HCT116 (cell line): ENCODE results near the gene MAML3. TPM values are rescaled to one million over a fixed set of nuclear protein-coding genes. Genes with fewer than 3 reads are reported as not detected.

Experiments used
- ATAC-seq: fragments of 200-7000 bp; cut with Tn5 transposase; 2 replicates; pipeline ENCODE4 v1.9.1; 2020; ENCODE audit warnings: mild to moderate bottlenecking, moderate library complexity
- BruUV-seq: library from RNA; stranded (reverse); fragments of 400-500 nt; replicated peaks from 2 replicates; lab custom pipeline; 2021; lab: Mats Ljungman, UMichigan
- CTCF ChIA-PET: fragments of 300-600 bp; sonication (Branson Sonifier 250); formaldehyde crosslinking; loops from one replicate; lab custom pipeline; 2021; ENCODE audit warnings: antibody characterized with exemption; lab: Charles Lee
- POLR2A ChIA-PET: fragments of 300-600, 350-600 bp; sonication (Branson Sonifier 250); formaldehyde crosslinking; loops from one replicate; lab custom pipeline; 2021; ENCODE audit warnings: antibody characterized with exemption; lab: Charles Lee
- RAD21 ChIA-PET, 2 experiments: fragments of 300-600 bp; sonication (Branson Sonifier 250); formaldehyde crosslinking; loops; one replicate each; lab custom pipeline; 2023; ENCODE audit warnings: low total read pairs in 2 of 2; ENCODE audit not compliant: uncharacterized antibody in 2 of 2, unreplicated experiment in 2 of 2, low non-redundant PET in 1 of 2; lab: Charles Lee
- DNase-seq: peaks from one replicate; pipeline ENCODE4 v3.0.0-alpha.2; 2010; ENCODE audit warnings: low read depth, low spot score
- H2AFZ ChIP-seq: fragments of 200-600 bp; shearing (Covaris generic), sonication (generic); 2 replicates; pipeline ENCODE4 v1.6.1; 2017; ENCODE audit warnings: low read depth, mixed run types, mixed read lengths, antibody characterized with exemption, low read length; ENCODE audit not compliant: poor library complexity, severe bottlenecking
- H3K27ac ChIP-seq: 2 replicates; pipeline ENCODE4 v1.5.1; 2012; ENCODE audit warnings: low read depth, low read length
- H3K27me3 ChIP-seq: fragments of 200-600 bp; sonication (generic); 2 replicates; pipeline ENCODE4 v1.6.1; 2016; ENCODE audit warnings: mixed run types, low read length, mixed read lengths; ENCODE audit not compliant: insufficient read depth
- H3K36me3 ChIP-seq, 2 experiments: fragments of 200-500 bp in 1 of 2; fragments of 200-600 bp in 1 of 2; sonication (Bioruptor generic) in 1 of 2; sonication (generic) in 1 of 2; 2 replicates each; pipeline versions ENCODE4 v1.5.1 to v1.6.1; 2014 to 2016; ENCODE audit warnings: low read length in 2 of 2, inconsistent platforms in 1 of 2, mixed read lengths in 1 of 2, mixed run types in 1 of 2; ENCODE audit not compliant: insufficient read depth in 2 of 2, control insufficient read depth in 1 of 2
- H3K4me1 ChIP-seq, 2 experiments: fragments of 200-600 bp in 1 of 2; sonication (generic) in 1 of 2; 2 replicates each; pipeline versions ENCODE4 v1.5.1 to v1.6.1; 2012 to 2017; ENCODE audit warnings: low read length in 2 of 2, inconsistent platforms in 1 of 2, mild to moderate bottlenecking in 1 of 2, mixed read lengths in 1 of 2, mixed run types in 1 of 2, moderate library complexity in 1 of 2; ENCODE audit not compliant: insufficient read depth in 2 of 2, control insufficient read depth in 1 of 2
- H3K4me2 ChIP-seq: fragments of 200-600 bp; sonication (generic); 2 replicates; pipeline ENCODE4 v1.6.1; 2017; ENCODE audit warnings: mixed run types, low read length, mixed read lengths
- H3K4me3 ChIP-seq, 2 experiments: fragments of 200-600 bp in 1 of 2; sonication (generic) in 1 of 2; replicated peaks in 1 of 2; 2 replicates each; pipeline ENCODE4 v1.5.1; 2011 to 2016; ENCODE audit warnings: low read length in 2 of 2, control low read depth in 1 of 2, low read depth in 1 of 2, mild to moderate bottlenecking in 1 of 2, mixed read lengths in 1 of 2, mixed run types in 1 of 2
- H3K79me2 ChIP-seq: fragments of 200-600 bp; sonication (generic); 2 replicates; pipeline ENCODE4 v1.6.1; 2017; ENCODE audit warnings: mild to moderate bottlenecking, mixed run types, low read length, moderate library complexity, mixed read lengths; ENCODE audit not compliant: insufficient read depth
- H3K9ac ChIP-seq: fragments of 200-600 bp; sonication (generic); 2 replicates; pipeline ENCODE4 v1.6.1; 2016; ENCODE audit warnings: low read length, mixed read lengths
- H3K9me2 ChIP-seq: fragments of 200-600 bp; sonication (generic), shearing (Covaris generic); 2 replicates; pipeline ENCODE4 v1.6.1; 2017; ENCODE audit warnings: mixed run types, mild to moderate bottlenecking, moderate library complexity; ENCODE audit not compliant: insufficient read depth
- H3K9me3 ChIP-seq, 2 experiments: fragments of 200-500 bp in 1 of 2; fragments of 200-600 bp in 1 of 2; sonication (Bioruptor generic) in 1 of 2; sonication (generic) in 1 of 2; 2 replicates each; pipeline ENCODE4 v1.6.1; 2014 to 2017; ENCODE audit warnings: low read length in 2 of 2, mixed read lengths in 2 of 2, inconsistent platforms in 1 of 2, low read depth in 1 of 2, mild to moderate bottlenecking in 1 of 2, mixed run types in 1 of 2, moderate library complexity in 1 of 2; ENCODE audit not compliant: control insufficient read depth in 1 of 2, insufficient read depth in 1 of 2
- H4K20me1 ChIP-seq: fragments of 200-600 bp; sonication (generic), shearing (Covaris generic); 2 replicates; pipeline ENCODE4 v1.6.1; 2017; ENCODE audit warnings: mixed run types, mild to moderate bottlenecking, moderate library complexity; ENCODE audit not compliant: insufficient read depth
- ATF3 ChIP-seq: IDR thresholded peaks from 2 replicates; pipeline ENCODE4 v1.6.1; 2012
- CEBPB ChIP-seq: IDR thresholded peaks from 2 replicates; pipeline ENCODE4 v1.6.1; 2012; ENCODE audit warnings: low read depth
- CTCF ChIP-seq, 3 experiments: fragments of 200-600 bp in 1 of 3; sonication (generic) in 1 of 3; IDR thresholded peaks in 2 of 3; conservative IDR thresholded peaks in 1 of 3; 2 replicates each; pipeline ENCODE4 v1.5.1; 2012 to 2017; ENCODE audit warnings: low read depth in 2 of 3, low read length in 2 of 3, antibody characterized with exemption in 1 of 3, borderline replicate concordance in 1 of 3, control low read depth in 1 of 3, mild to moderate bottlenecking in 1 of 3, mixed read lengths in 1 of 3, mixed run types in 1 of 3, moderate library complexity in 1 of 3; ENCODE audit not compliant: insufficient read depth in 1 of 3
- EGR1 ChIP-seq: IDR thresholded peaks from 2 replicates; pipeline ENCODE4 v1.6.1; 2012; ENCODE audit warnings: low read depth
- ELF1 ChIP-seq: IDR thresholded peaks from 2 replicates; pipeline ENCODE4 v1.6.1; 2012; ENCODE audit warnings: low read depth, borderline replicate concordance
- EZH2phosphoT487 ChIP-seq: fragments of 200-600 bp; IDR thresholded peaks from 2 replicates; pipeline ENCODE4 v1.6.1; 2018; ENCODE audit warnings: antibody characterized with exemption, borderline replicate concordance
- JUND ChIP-seq: IDR thresholded peaks from 2 replicates; pipeline ENCODE4 v1.6.1; 2012
- MAX ChIP-seq: IDR thresholded peaks from 2 replicates; pipeline ENCODE4 v1.6.1; 2012
- POLR2A ChIP-seq: IDR thresholded peaks from 2 replicates; pipeline ENCODE4 v1.7.0; 2011; ENCODE audit warnings: borderline replicate concordance; ENCODE audit not compliant: insufficient read depth, insufficient read length; ENCODE audit errors: extremely low read depth
- POLR2AphosphoS5 ChIP-seq: IDR thresholded peaks from 2 replicates; pipeline ENCODE4 v1.6.1; 2011; ENCODE audit warnings: mild to moderate bottlenecking, low read depth, low read length, moderate library complexity
- REST ChIP-seq: IDR thresholded peaks from 2 replicates; pipeline ENCODE4 v1.6.1; 2012; ENCODE audit warnings: low read depth
- SRF ChIP-seq: IDR thresholded peaks from 2 replicates; pipeline ENCODE4 v1.6.1; 2012; ENCODE audit warnings: low read depth
- TCF7L2 ChIP-seq: IDR thresholded peaks from 2 replicates; pipeline ENCODE4 v1.7.0; 2011; ENCODE audit warnings: borderline replicate concordance, inconsistent platforms; ENCODE audit not compliant: insufficient read depth, insufficient read length; ENCODE audit errors: extremely low read depth
- YY1 ChIP-seq: IDR thresholded peaks from 2 replicates; pipeline ENCODE4 v1.6.1; 2011; ENCODE audit warnings: low read length, low read depth, moderate library complexity, mild to moderate bottlenecking; ENCODE audit not compliant: insufficient replicate concordance; ENCODE audit errors: extremely low read depth
- intact Hi-C: fragments of 100-400 bp; cut with micrococcal nuclease; formaldehyde crosslinking; loops from 2 replicates; pipeline ENCODE4 v1.10.0; 2022
- total RNA-seq: library from RNA; stranded (reverse); gene quantifications from one replicate; pipeline ENCODE4 v1.2.1, GENCODE V29; 2021; ENCODE audit not compliant: unreplicated experiment

The MAML3 gene
- total RNA-seq, 1 experiment from 2014 or later, result 3.1 TPM

- no peaks in the 10 kb centered on the region for H3K9me2 ChIP-seq
- ChIA-PET RAD21 (no interaction called here), CTCF (no interaction called here), POLR2A (interaction anchor here (0.6 kb wide), 1 partner anchor 156 kb away, joined by 3 read pairs; no protein-coding TSS in a partner anchor)
- TF ChIP-seq CEBPB, result no peak
- TF ChIP-seq JUND, result no peak
- TF ChIP-seq YY1, result no peak
- TF ChIP-seq POLR2A, result no peak
- H3K9me3 ChIP-seq, result no peaks in the 10 kb centered on the region
- H4K20me1 ChIP-seq, result no peaks in the 10 kb centered on the region
- no peaks in the 10 kb centered on the region for H3K79me2 ChIP-seq
- no peak overlapping the region for H3K27ac ChIP-seq
- H3K9ac ChIP-seq, result no peak overlapping the region
- no peak for ATAC-seq
- no peaks in the 10 kb centered on the region for H3K36me3 ChIP-seq
- no peak for DNase-seq
- H3K27me3 ChIP-seq, result no peaks in the 10 kb centered on the region
- no peaks in the 10 kb centered on the region for H3K4me1 ChIP-seq
- no peak overlapping the region for H2AFZ ChIP-seq
- intact Hi-C loops, result no loop called here
- H3K4me2 ChIP-seq, result no peak overlapping the region
- H3K4me3 ChIP-seq, result no peak overlapping the region
- no TSS peak for BruUV-seq
These were observed 273.1 kb downstream of the MAML3 start for GRCh38 chr4:139880841-139881240.

- Histone ChIP-seq H3K27ac (no peak overlapping the region), H3K4me1 (no peaks in the 10 kb centered on the region), H3K4me2 (no peak overlapping the region), H3K9me2 (no peaks in the 10 kb centered on the region), H3K79me2 (no peaks in the 10 kb centered on the region), H3K9me3 (no peaks in the 10 kb centered on the region), H4K20me1 (no peaks in the 10 kb centered on the region), H2AFZ (no peak overlapping the region), H3K36me3 (no peaks in the 10 kb centered on the region), H3K4me3 (no peak overlapping the region), H3K27me3 (no peaks in the 10 kb centered on the region), H3K9ac (no peak overlapping the region)
- BruUV-seq, result no TSS peak
- ChIA-PET RAD21 (no interaction called here), CTCF (no interaction called here), POLR2A (no interaction called here)
- intact Hi-C loops, result no loop called here
- no peak for DNase-seq
- no peak for ATAC-seq
- TF ChIP-seq EZH2phosphoT487, result no peak
- TF ChIP-seq MAX, result no peak
- no peak for TF ChIP-seq REST
- TF ChIP-seq SRF, result no peak
- TF ChIP-seq EGR1, result no peak
- no peak for TF ChIP-seq TCF7L2
- no peak for TF ChIP-seq POLR2AphosphoS5
- no peak for TF ChIP-seq POLR2A
- TF ChIP-seq CTCF (IDR thresholded peaks at IDR 0.05 in 2 of 3, conservative IDR thresholded peaks at IDR 0.05 in 1 of 3; ENCODE audit: borderline replicate concordance in 1 of 3, insufficient read depth in 1 of 3, low read depth in 2 of 3, low read length in 2 of 3), result no peak
- no peak for TF ChIP-seq ELF1
- no peak for TF ChIP-seq ATF3
These were observed 275.9 kb downstream of the MAML3 start for GRCh38 chr4:139878050-139878449.
